GM12878 (cell line): ENCODE results near the gene SNAPC2. TPM values are rescaled to one million over a fixed set of nuclear protein-coding genes. Genes with fewer than 3 reads are reported as not detected.

Source experiments
- FOXM1 ChIP-seq: IDR thresholded peaks from 2 replicates; pipeline ENCODE4 v1.6.1; 2012; ENCODE audit warnings: low read depth, mild to moderate bottlenecking, inconsistent platforms, low read length, moderate library complexity
- IKZF1 ChIP-seq: fragments of 450-650 bp; conservative IDR thresholded peaks from 2 replicates; pipeline ENCODE4 v1.6.1; 2017; ENCODE audit warnings: antibody characterized with exemption, mild to moderate bottlenecking
- POLR2AphosphoS5 ChIP-seq: IDR thresholded peaks from 2 replicates; pipeline ENCODE4 v1.6.1; 2011; ENCODE audit warnings: mild to moderate bottlenecking, low read length, inconsistent platforms
- SIN3A ChIP-seq: IDR thresholded peaks from 2 replicates; pipeline ENCODE4 v1.6.1; 2012; ENCODE audit warnings: low read depth, low read length, improper control_type of control experiment
- YBX1 ChIP-seq: fragments of 450-650 bp; IDR thresholded peaks from 2 replicates; pipeline ENCODE4 v1.6.1; 2016; ENCODE audit warnings: antibody characterized with exemption
- ZBED1 ChIP-seq: IDR thresholded peaks from 2 replicates; pipeline ENCODE4 v1.6.1; 2016; ENCODE audit warnings: borderline replicate concordance
- ZNF24 ChIP-seq: fragments of 450-650 bp; IDR thresholded peaks from 2 replicates; pipeline ENCODE4 v1.6.1; 2017; ENCODE audit warnings: antibody characterized with exemption, mild to moderate bottlenecking
- ZSCAN29 ChIP-seq: fragments of 450-650 bp; IDR thresholded peaks from 2 replicates; pipeline ENCODE4 v1.6.1; 2017; ENCODE audit warnings: mild to moderate bottlenecking, moderate library complexity
- polyA plus RNA-seq, 11 experiments: library from polyadenylated mRNA; depleted of rRNA in 4 of 11; unstranded in 6 of 11; stranded (reverse) in 5 of 11; fragments of >200 nt; fragmentation: Nextera tagmentation in 4 of 11; fragmentation: Illumina TruSeq in 1 of 11; extraction: Ambion mirVana in 4 of 11; extraction: Trizol in 1 of 11; gene quantifications; 1 replicate in 1 of 11; 2 replicates in 10 of 11; pipeline versions ENCODE4 v1.2.1 to v1.2.3, GENCODE V29; 2011 to 2016; ENCODE audit warnings: inconsistent platforms in 2 of 11, missing spikeins in 2 of 11, low read depth in 1 of 11
- total RNA-seq, 4 experiments: library from RNA; depleted of rRNA in 3 of 4; stranded (reverse); fragments of >200 nt in 3 of 4; fragmentation: Illumina TruSeq in 1 of 4; extraction: Trizol in 1 of 4; gene quantifications; 2 replicates each; pipeline versions ENCODE4 v1.2.1 to v1.2.3, GENCODE V29; 2013 to 2021
- TF ChIP-seq, protein P1 (sequence below): fragments of 450-650 bp; formaldehyde crosslinking; IDR thresholded peaks from 2 replicates; pipeline ENCODE4 v1.4.0; 2022; ENCODE audit warnings: mild to moderate bottlenecking, moderate library complexity
- TF ChIP-seq, protein P2 (sequence below): fragments of 450-650 bp; IDR thresholded peaks from 2 replicates; pipeline ENCODE4 v1.6.1; 2016; ENCODE audit warnings: mild to moderate bottlenecking, moderate library complexity, borderline replicate concordance
- TF ChIP-seq, protein P3 (sequence below): IDR thresholded peaks from 2 replicates; pipeline ENCODE4 v1.6.1; 2011; ENCODE audit warnings: borderline replicate concordance, low read depth, mild to moderate bottlenecking, moderate library complexity, low read length; ENCODE audit not compliant: insufficient read depth, poor library complexity, severe bottlenecking
- TF ChIP-seq, protein P4 (sequence below): fragments of 450-650 bp; IDR thresholded peaks from 2 replicates; pipeline ENCODE4 v1.6.1; 2017; ENCODE audit warnings: low read depth, mild to moderate bottlenecking, moderate library complexity
- TF ChIP-seq, protein P5 (sequence below): IDR thresholded peaks from 2 replicates; pipeline ENCODE4 v1.6.1; 2011; ENCODE audit warnings: mild to moderate bottlenecking, low read depth, low read length, moderate library complexity; ENCODE audit not compliant: insufficient replicate concordance
- TF ChIP-seq, protein P6 (sequence below): IDR thresholded peaks from 2 replicates; pipeline ENCODE4 v1.6.1; 2011; ENCODE audit warnings: borderline replicate concordance, low read depth, mild to moderate bottlenecking, moderate library complexity, mixed read lengths, low read length; ENCODE audit not compliant: insufficient read depth; ENCODE audit errors: extremely low read length

SNAPC2 gene
- total and polyA plus RNA-seq, 10 of the 15 experiments (the other 5 are each of a cell fraction or from before 2014, with no cell fraction given) = 0.19 to 20.8 (median 12.6) TPM

DNA sequence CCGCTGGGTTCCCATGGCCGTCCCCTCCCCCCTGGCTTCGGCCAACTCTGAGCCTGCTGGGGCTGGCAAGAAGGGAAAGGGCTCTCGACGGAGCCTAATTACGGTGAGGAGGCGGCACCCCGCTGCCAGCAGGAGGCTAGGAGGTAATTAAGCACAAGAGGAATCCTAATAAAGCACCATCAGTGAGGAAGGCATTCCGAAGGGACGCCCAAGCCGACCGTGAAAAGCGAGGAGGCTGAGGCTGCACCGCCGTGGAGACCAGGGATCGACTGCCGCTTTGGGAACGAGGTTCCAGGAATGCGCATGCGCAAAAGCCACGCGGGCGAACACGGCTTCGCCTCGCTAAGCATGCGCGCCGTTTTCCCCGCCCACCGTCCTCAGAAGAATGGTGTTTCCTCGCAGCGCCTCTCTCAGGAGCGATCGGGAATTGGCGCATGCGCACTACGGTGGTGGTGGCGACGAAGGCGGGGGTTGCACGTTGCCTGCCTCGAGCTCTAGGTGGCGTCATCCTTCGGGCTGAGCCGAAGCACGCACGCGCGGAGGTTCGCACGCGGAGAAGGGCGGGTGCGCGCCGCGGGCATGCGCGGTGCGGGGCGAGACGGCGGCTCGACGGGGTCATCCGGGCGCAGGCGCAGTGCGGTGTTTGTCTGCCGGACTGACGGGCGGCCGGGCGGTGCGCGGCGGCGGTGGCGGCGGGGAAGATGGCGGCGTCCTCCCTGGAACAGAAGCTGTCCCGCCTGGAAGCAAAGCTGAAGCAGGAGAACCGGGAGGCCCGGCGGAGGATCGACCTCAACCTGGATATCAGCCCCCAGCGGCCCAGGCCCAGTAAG, 16.7 kb upstream of the SNAPC2 start, which contains the start of gene MAP2K7 (continued):
- TF ChIP-seq, protein P1, sequence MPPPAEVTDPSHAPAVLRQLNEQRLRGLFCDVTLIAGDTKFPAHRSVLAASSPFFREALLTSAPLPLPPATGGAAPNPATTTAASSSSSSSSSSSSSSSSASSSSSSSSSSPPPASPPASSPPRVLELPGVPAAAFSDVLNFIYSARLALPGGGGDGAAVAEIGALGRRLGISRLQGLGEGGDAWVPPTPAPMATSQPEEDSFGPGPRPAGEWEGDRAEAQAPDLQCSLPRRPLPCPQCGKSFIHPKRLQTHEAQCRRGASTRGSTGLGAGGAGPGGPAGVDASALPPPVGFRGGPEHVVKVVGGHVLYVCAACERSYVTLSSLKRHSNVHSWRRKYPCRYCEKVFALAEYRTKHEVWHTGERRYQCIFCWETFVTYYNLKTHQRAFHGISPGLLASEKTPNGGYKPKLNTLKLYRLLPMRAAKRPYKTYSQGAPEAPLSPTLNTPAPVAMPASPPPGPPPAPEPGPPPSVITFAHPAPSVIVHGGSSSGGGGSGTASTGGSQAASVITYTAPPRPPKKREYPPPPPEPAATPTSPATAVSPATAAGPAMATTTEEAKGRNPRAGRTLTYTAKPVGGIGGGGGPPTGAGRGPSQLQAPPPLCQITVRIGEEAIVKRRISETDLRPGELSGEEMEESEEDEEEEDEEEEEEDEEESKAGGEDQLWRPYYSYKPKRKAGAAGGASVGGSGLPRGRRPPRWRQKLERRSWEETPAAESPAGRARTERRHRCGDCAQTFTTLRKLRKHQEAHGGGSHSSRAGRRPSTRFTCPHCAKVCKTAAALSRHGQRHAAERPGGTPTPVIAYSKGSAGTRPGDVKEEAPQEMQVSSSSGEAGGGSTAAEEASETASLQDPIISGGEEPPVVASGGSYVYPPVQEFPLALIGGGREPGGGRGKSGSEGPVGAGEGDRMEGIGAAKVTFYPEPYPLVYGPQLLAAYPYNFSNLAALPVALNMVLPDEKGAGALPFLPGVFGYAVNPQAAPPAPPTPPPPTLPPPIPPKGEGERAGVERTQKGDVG (CRISPR knock-in tag) = no peak
- TF ChIP-seq YBX1 = no peak
- no peak for TF ChIP-seq ZNF24
- no peak for TF ChIP-seq ZSCAN29
- no peak for TF ChIP-seq ZBED1
- TF ChIP-seq, protein P2, sequence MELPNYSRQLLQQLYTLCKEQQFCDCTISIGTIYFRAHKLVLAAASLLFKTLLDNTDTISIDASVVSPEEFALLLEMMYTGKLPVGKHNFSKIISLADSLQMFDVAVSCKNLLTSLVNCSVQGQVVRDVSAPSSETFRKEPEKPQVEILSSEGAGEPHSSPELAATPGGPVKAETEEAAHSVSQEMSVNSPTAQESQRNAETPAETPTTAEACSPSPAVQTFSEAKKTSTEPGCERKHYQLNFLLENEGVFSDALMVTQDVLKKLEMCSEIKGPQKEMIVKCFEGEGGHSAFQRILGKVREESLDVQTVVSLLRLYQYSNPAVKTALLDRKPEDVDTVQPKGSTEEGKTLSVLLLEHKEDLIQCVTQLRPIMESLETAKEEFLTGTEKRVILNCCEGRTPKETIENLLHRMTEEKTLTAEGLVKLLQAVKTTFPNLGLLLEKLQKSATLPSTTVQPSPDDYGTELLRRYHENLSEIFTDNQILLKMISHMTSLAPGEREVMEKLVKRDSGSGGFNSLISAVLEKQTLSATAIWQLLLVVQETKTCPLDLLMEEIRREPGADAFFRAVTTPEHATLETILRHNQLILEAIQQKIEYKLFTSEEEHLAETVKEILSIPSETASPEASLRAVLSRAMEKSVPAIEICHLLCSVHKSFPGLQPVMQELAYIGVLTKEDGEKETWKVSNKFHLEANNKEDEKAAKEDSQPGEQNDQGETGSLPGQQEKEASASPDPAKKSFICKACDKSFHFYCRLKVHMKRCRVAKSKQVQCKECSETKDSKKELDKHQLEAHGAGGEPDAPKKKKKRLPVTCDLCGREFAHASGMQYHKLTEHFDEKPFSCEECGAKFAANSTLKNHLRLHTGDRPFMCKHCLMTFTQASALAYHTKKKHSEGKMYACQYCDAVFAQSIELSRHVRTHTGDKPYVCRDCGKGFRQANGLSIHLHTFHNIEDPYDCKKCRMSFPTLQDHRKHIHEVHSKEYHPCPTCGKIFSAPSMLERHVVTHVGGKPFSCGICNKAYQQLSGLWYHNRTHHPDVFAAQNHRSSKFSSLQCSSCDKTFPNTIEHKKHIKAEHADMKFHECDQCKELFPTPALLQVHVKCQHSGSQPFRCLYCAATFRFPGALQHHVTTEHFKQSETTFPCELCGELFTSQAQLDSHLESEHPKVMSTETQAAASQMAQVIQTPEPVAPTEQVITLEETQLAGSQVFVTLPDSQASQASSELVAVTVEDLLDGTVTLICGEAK = no peak
- TF ChIP-seq, protein P3, sequence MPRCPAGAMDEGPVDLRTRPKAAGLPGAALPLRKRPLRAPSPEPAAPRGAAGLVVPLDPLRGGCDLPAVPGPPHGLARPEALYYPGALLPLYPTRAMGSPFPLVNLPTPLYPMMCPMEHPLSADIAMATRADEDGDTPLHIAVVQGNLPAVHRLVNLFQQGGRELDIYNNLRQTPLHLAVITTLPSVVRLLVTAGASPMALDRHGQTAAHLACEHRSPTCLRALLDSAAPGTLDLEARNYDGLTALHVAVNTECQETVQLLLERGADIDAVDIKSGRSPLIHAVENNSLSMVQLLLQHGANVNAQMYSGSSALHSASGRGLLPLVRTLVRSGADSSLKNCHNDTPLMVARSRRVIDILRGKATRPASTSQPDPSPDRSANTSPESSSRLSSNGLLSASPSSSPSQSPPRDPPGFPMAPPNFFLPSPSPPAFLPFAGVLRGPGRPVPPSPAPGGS = no peak
- TF ChIP-seq IKZF1 = peak; percentile 100
- TF ChIP-seq, protein P4, sequence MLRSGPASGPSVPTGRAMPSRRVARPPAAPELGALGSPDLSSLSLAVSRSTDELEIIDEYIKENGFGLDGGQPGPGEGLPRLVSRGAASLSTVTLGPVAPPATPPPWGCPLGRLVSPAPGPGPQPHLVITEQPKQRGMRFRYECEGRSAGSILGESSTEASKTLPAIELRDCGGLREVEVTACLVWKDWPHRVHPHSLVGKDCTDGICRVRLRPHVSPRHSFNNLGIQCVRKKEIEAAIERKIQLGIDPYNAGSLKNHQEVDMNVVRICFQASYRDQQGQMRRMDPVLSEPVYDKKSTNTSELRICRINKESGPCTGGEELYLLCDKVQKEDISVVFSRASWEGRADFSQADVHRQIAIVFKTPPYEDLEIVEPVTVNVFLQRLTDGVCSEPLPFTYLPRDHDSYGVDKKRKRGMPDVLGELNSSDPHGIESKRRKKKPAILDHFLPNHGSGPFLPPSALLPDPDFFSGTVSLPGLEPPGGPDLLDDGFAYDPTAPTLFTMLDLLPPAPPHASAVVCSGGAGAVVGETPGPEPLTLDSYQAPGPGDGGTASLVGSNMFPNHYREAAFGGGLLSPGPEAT = peak; percentile 23; the same call in 1 of the 2 replicates
- TF ChIP-seq, protein P5, sequence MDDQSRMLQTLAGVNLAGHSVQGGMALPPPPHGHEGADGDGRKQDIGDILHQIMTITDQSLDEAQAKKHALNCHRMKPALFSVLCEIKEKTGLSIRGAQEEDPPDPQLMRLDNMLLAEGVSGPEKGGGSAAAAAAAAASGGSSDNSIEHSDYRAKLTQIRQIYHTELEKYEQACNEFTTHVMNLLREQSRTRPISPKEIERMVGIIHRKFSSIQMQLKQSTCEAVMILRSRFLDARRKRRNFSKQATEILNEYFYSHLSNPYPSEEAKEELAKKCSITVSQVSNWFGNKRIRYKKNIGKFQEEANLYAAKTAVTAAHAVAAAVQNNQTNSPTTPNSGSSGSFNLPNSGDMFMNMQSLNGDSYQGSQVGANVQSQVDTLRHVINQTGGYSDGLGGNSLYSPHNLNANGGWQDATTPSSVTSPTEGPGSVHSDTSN = peak; percentile 46
- no peak for TF ChIP-seq SIN3A
- TF ChIP-seq FOXM1 = no peak
- TF ChIP-seq, protein P6, sequence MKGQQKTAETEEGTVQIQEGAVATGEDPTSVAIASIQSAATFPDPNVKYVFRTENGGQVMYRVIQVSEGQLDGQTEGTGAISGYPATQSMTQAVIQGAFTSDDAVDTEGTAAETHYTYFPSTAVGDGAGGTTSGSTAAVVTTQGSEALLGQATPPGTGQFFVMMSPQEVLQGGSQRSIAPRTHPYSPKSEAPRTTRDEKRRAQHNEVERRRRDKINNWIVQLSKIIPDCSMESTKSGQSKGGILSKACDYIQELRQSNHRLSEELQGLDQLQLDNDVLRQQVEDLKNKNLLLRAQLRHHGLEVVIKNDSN = peak; percentile 20
- TF ChIP-seq POLR2AphosphoS5 = peak; percentile 89; the same call in 1 of the 2 replicates
